ENCODE data around the gene FCRL3. TPM values are rescaled to one million over a fixed set of nuclear protein-coding genes. Genes with fewer than 3 reads are reported as not detected.

Gene FCRL3
- total RNA-seq, 1 donor from 2014 or later, result not detected

DNA sequence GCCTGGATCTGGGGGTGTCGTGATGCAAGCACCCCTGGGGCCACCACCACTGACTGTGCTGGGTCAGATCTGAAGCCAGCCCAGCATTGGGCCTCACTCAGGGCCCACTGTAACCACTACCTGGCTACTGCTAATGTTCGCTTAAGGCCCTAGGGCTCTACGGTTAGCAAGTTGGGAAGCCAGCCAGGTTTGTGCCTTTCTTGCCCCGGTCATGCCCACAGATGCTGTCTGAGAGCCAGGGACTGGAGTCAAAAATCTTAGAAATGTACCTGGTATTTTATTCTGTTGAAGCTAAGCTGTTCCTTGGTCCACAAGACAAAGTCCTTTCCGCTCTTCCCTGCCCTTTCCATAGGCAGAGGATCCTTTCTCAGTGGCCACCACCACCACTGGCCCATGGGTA, 15.2 kb upstream of the FCRL3 start:
- DNase-seq (ENCODE audit: low spot score, unreplicated experiment), result no peak
- Mint-ChIP-seq H3K27me3 (no peaks in the 10 kb centered on the region), H3K27ac (no peak overlapping the region), H3K4me3 (ENCODE audit: low read depth) (no peak overlapping the region), H3K36me3 (ENCODE audit: insufficient read depth) (no peaks in the 10 kb centered on the region), H3K9me3 (ENCODE audit: low read depth) (peaks cover 4% of the 10 kb centered on the region), H3K4me1 (ENCODE audit: low read depth) (no peaks in the 10 kb centered on the region)
- TF ChIP-seq, protein P1, sequence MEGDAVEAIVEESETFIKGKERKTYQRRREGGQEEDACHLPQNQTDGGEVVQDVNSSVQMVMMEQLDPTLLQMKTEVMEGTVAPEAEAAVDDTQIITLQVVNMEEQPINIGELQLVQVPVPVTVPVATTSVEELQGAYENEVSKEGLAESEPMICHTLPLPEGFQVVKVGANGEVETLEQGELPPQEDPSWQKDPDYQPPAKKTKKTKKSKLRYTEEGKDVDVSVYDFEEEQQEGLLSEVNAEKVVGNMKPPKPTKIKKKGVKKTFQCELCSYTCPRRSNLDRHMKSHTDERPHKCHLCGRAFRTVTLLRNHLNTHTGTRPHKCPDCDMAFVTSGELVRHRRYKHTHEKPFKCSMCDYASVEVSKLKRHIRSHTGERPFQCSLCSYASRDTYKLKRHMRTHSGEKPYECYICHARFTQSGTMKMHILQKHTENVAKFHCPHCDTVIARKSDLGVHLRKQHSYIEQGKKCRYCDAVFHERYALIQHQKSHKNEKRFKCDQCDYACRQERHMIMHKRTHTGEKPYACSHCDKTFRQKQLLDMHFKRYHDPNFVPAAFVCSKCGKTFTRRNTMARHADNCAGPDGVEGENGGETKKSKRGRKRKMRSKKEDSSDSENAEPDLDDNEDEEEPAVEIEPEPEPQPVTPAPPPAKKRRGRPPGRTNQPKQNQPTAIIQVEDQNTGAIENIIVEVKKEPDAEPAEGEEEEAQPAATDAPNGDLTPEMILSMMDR (IDR thresholded peaks at IDR 0.05; ENCODE audit: unreplicated experiment), result no peak

DNA sequence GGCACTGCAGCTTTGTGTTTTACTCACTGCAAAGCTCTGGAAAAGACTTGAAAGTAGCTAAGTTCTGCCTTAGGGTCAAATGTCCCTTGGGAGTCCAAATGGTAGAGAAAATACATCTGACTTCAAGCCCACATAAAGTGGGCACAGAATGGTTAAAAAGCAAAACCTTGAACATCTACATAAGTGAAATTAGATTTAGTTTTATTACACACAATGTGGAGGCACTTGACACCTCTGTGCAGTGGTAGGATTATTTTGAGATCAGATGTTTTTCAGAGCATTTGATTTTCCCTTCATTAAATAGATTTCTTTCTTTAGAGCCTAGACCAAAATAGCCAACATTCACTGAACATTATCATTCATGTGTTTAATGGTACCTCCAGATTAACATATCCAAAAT, 11.2 kb upstream of the FCRL3 start:
- Mint-ChIP-seq H3K4me1 (ENCODE audit: low read depth) (no peaks in the 10 kb centered on the region), H3K4me3 (ENCODE audit: low read depth) (no peak overlapping the region), H3K36me3 (ENCODE audit: insufficient read depth) (no peaks in the 10 kb centered on the region), H3K9me3 (ENCODE audit: low read depth) (no peaks in the 10 kb centered on the region), H3K27ac (no peak overlapping the region), H3K27me3 (peaks cover 4% of the 10 kb centered on the region)
- DNase-seq (ENCODE audit: low spot score, unreplicated experiment), result no peak
- TF ChIP-seq, protein P1 (IDR thresholded peaks at IDR 0.05; ENCODE audit: unreplicated experiment), result no peak

DNA sequence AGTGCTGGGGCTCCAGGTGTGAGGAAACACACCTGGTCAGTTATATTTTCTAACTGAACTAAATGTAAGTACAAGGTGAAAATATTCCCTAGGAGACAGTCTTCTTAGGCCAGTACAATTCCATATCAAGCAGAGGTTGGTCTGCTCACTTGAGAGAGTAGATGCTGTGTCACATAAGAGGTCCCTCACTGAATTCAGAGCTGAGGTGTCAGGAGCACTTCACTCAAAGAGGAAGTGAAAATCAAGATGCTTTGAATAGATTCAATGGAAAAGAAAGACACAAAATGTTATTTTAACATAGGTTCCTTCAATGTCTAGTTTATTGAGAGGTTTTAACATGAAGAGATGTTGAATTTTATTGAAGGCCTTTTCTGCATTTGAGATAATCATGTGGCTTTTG, 4.3 kb upstream of the FCRL3 start:
- Mint-ChIP-seq H3K27me3 (peaks cover 4% of the 10 kb centered on the region), H3K4me3 (ENCODE audit: low read depth) (no peak overlapping the region)

DNA sequence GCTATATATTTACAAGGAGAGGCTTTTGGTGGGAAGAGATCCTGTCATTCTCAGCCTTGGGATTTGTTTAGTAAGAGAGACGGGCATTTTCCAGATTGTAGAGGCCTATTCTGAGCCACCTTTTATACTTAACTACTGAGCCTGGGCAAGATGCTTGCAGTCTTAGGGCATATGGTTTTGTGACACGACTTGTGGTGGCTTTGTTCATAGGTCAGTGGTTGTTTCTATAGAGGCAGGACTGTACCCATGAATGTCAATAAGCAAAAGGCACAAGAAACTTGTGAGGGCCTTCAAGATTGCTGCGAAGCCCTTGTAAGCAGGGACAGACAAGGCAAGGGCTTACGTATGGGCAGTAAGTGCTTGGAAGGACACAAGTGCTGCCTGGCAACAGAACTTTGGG, 3.4 kb upstream of the FCRL3 start:
- H3K9me3 Mint-ChIP-seq (ENCODE audit: low read depth), result no peaks in the 10 kb centered on the region
- no peak for DNase-seq (ENCODE audit: low spot score, unreplicated experiment)
- no peak overlapping the region for H3K4me3 Mint-ChIP-seq (ENCODE audit: low read depth)
- peaks cover 9% of the 10 kb centered on the region for H3K27me3 Mint-ChIP-seq
- no peaks in the 10 kb centered on the region for H3K4me1 Mint-ChIP-seq (ENCODE audit: low read depth)
- H3K27ac Mint-ChIP-seq, result no peak overlapping the region
- H3K36me3 Mint-ChIP-seq (ENCODE audit: insufficient read depth), result no peaks in the 10 kb centered on the region
- TF ChIP-seq, protein P1 (IDR thresholded peaks at IDR 0.05; ENCODE audit: unreplicated experiment), result no peak

More for the DNA sequence above, 4.3 kb upstream of the FCRL3 start:
- Mint-ChIP-seq H3K27ac (no peak overlapping the region), H3K36me3 (ENCODE audit: insufficient read depth) (no peaks in the 10 kb centered on the region), H3K9me3 (ENCODE audit: low read depth) (no peaks in the 10 kb centered on the region), H3K4me1 (ENCODE audit: low read depth) (no peaks in the 10 kb centered on the region)
- DNase-seq (ENCODE audit: low spot score, unreplicated experiment), result no peak
- TF ChIP-seq, protein P1 (IDR thresholded peaks at IDR 0.05; ENCODE audit: unreplicated experiment), result no peak

DNA sequence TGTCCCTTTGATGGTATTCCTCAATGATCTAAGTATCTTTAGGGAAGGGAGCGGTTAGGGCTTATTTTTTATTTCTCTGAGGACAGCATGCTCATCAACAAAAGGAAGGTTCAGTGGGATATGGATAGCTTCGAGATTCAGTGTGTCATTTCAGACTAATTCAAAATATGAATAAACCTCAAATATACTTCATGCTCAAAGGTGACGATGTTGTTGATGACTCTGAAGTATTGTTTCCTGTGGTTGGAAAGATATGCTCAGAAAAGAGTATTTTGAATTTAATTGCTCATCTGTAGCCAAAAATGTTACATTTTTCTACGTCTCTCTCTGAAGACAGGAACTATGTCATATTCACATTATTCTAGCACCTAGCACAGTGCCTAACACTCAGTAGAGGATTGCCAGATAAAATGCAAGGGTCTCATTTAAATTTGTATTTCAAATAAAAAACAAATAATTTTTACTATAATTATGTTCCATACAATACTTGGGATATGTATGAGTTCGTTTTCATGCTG, 1.8 kb upstream of the FCRL3 start:
- TF ChIP-seq, protein P1 (IDR thresholded peaks at IDR 0.05; ENCODE audit: unreplicated experiment), result no peak
- Mint-ChIP-seq H3K4me3 (ENCODE audit: low read depth) (no peak overlapping the region), H3K27me3 (peaks cover 13% of the 10 kb centered on the region), H3K9me3 (ENCODE audit: low read depth) (no peaks in the 10 kb centered on the region), H3K36me3 (ENCODE audit: insufficient read depth) (no peaks in the 10 kb centered on the region), H3K27ac (no peak overlapping the region), H3K4me1 (ENCODE audit: low read depth) (no peaks in the 10 kb centered on the region)
- DNase-seq (ENCODE audit: low spot score, unreplicated experiment), result no peak
